GM10266 (cell line): Measurements from ENCODE around the gene TOGARAM2.

Source experiments
- DNase-seq: peaks from one replicate; pipeline ENCODE4 v3.0.0; 2012; ENCODE audit errors: extremely low spot score
- CTCF ChIP-seq: IDR thresholded peaks from 2 replicates; pipeline ENCODE4 v1.5.1; 2012; ENCODE audit warnings: mild to moderate bottlenecking, low read depth; ENCODE audit not compliant: control insufficient read depth, insufficient read depth; ENCODE audit errors: missing control alignments

Gene TOGARAM2

GRCh38 chr2:28994074-28994473 lies 13.0 kb downstream of the TOGARAM2 start:
- TF ChIP-seq CTCF = no peak
- no peak for DNase-seq

GRCh38 chr2:28994679-28995078 lies 13.6 kb downstream of the TOGARAM2 start:
- DNase-seq = no peak
- no peak for TF ChIP-seq CTCF

- no peak for DNase-seq
- TF ChIP-seq CTCF = no peak
These were observed 15.0 kb downstream of the TOGARAM2 start for GRCh38 chr2:28995765-28996750.

- TF ChIP-seq CTCF = no peak
- no peak for DNase-seq
These were observed 16.2 kb downstream of the TOGARAM2 start for GRCh38 chr2:28997237-28997846.

- DNase-seq = no peak
- no peak for TF ChIP-seq CTCF
These were observed 17.0 kb downstream of the TOGARAM2 start for GRCh38 chr2:28997847-28998735.

- TF ChIP-seq CTCF = no peak
- DNase-seq = peak; percentile 75
These were observed 19.4 kb downstream of the TOGARAM2 start for GRCh38 chr2:29000481-29000880.

GRCh38 chr2:29000956-29001355 lies 19.9 kb downstream of the TOGARAM2 start:
- TF ChIP-seq CTCF = no peak
- DNase-seq = no peak
